ENCODE results near the gene DCLK1.

DNA sequence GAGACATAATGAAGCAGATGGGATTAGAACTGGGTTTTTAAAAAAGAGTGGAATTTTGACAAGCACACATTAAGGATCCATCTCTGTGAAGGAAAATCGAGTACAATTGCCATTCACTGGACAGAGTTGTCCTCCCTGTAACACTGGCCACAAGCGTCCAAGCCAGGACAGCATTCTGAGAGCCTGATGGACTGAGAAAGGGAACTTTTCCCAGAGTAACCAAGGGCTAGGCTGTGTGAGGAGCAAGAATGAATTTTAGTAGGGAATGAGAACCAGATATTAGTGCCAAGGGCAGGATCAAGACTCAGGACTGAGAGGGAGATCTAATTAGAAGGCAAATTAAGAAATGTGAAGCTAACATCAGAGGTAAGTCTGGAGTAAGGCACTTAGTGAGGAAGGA, 73.1 kb downstream of the DCLK1 start:
- TF ChIP-seq, protein P1, sequence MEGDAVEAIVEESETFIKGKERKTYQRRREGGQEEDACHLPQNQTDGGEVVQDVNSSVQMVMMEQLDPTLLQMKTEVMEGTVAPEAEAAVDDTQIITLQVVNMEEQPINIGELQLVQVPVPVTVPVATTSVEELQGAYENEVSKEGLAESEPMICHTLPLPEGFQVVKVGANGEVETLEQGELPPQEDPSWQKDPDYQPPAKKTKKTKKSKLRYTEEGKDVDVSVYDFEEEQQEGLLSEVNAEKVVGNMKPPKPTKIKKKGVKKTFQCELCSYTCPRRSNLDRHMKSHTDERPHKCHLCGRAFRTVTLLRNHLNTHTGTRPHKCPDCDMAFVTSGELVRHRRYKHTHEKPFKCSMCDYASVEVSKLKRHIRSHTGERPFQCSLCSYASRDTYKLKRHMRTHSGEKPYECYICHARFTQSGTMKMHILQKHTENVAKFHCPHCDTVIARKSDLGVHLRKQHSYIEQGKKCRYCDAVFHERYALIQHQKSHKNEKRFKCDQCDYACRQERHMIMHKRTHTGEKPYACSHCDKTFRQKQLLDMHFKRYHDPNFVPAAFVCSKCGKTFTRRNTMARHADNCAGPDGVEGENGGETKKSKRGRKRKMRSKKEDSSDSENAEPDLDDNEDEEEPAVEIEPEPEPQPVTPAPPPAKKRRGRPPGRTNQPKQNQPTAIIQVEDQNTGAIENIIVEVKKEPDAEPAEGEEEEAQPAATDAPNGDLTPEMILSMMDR (IDR thresholded peaks at IDR 0.05) = no peak
- TF ChIP-seq POLR2AphosphoS5 (IDR thresholded peaks at IDR 0.05) (no peak), EP300 (IDR thresholded peaks at IDR 0.05) (no peak), POLR2A (IDR thresholded peaks at IDR 0.05; ENCODE audit: low read depth) (no peak)

Data from esophagus muscularis mucosa (tissue), 4 donors.